Uterus (tissue), 2 donors: ENCODE data around the gene CHTOP.

Experiments
- POLR2A ChIP-seq, 2 donors: fragments of 450-650 bp; IDR thresholded peaks; one replicate each; pipeline ENCODE4 v1.6.1; 2016; ENCODE audit warnings: antibody characterized with exemption in 2 of 2, mild to moderate bottlenecking in 1 of 2, moderate library complexity in 1 of 2
- TF ChIP-seq, protein P1 (sequence below), 4 experiments: fragments of 200-600 bp in 2 of 4; fragments of 450-650 bp in 2 of 4; sonication (generic) in 2 of 4; IDR thresholded peaks; one replicate each; pipeline ENCODE4 v1.5.1; 2016 to 2019; ENCODE audit warnings: antibody characterized with exemption in 4 of 4, mild to moderate bottlenecking in 2 of 4, moderate library complexity in 1 of 4

DNA sequence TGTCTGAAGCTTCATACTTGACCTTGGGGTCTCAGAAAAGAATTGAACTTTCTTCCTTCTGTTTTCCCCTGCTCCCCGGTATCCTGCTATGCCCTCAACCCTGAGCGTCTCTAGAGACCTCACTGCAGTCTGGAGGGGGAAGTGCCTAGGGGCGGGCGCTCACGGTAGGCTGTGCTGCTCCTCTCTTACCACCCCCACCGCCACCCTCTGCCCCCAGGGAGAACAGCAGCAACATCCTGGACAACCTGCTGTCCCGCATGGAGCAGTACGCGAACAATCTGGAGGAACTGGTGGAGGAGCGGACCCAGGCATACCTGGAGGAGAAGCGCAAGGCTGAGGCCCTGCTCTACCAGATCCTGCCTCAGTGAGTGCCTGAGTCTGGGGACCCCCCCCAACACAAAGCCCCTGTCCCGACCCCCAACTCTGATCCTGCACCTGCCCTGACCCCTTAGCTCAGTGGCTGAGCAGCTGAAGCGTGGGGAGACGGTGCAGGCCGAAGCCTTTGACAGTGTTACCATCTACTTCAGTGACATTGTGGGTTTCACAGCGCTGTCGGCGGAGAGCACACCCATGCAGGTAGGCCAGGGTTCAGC, 55.0 kb downstream of the CHTOP start:
- TF ChIP-seq, protein P1, sequence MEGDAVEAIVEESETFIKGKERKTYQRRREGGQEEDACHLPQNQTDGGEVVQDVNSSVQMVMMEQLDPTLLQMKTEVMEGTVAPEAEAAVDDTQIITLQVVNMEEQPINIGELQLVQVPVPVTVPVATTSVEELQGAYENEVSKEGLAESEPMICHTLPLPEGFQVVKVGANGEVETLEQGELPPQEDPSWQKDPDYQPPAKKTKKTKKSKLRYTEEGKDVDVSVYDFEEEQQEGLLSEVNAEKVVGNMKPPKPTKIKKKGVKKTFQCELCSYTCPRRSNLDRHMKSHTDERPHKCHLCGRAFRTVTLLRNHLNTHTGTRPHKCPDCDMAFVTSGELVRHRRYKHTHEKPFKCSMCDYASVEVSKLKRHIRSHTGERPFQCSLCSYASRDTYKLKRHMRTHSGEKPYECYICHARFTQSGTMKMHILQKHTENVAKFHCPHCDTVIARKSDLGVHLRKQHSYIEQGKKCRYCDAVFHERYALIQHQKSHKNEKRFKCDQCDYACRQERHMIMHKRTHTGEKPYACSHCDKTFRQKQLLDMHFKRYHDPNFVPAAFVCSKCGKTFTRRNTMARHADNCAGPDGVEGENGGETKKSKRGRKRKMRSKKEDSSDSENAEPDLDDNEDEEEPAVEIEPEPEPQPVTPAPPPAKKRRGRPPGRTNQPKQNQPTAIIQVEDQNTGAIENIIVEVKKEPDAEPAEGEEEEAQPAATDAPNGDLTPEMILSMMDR (IDR thresholded peaks at IDR 0.05), result no peak
- TF ChIP-seq POLR2A (IDR thresholded peaks at IDR 0.05), result no peak
